ENCODE results near the gene SRR. TPM values are rescaled to one million over a fixed set of nuclear protein-coding genes. Genes with fewer than 3 reads are reported as not detected.

The SRR gene
- total RNA-seq, 4 donors from 2014 or later = 0.40 to 23.1 (median 12.1) TPM; not detected in 1

- in situ Hi-C loops (cut with MboI; ENCODE audit: low pct_ligation_motif_present in 1 of 4, low pct_unique_long_range_greater_than_20kb in 1 of 4, low sequenced_read_pairs in 3 of 4) (no loop called here), intact Hi-C loops (cut with DNase I; ENCODE audit: low total_unique reads) (no loop called here)
- Histone ChIP-seq H3K27ac (peak within 1 kb of the TSS; percentile 92 to 95 (median 94)), H3K4me1 (peaks cover 6 to 24% (median 17%) of the 10 kb centered on the region in 4 donors), H3K9me3 (no peaks in the 10 kb centered on the region), H3K4me3 (peak within 1 kb of the TSS; percentile 67 to 98 (median 81)), H3K36me3 (peaks cover 0 to 32% (median 8%) of the 10 kb centered on the region in 4 donors), H3K27me3 (no peaks in the 10 kb centered on the region)
- peak; percentile 93 for DNase-seq
- no peak for TF ChIP-seq EP300 (IDR thresholded peaks at IDR 0.05; ENCODE audit: low read depth)
- peak; percentile 87 for TF ChIP-seq POLR2A (IDR thresholded peaks at IDR 0.05)
- peak in 1 of 5 experiments; percentile 26 for TF ChIP-seq CTCF (IDR thresholded peaks at IDR 0.05)
- TF ChIP-seq POLR2AphosphoS5 (IDR thresholded peaks at IDR 0.05) = peak; percentile 93 to 97 (median 97)
- WGBS, 2 donors (ENCODE audit: low coverage in 1 of 2) = 0% methylated on average over 29 of the region's 48 CpGs; no CpG with 5 or more reads in 1 of the 2 donors
Observed at GRCh38 chr17:2336215-2336851, 32.6 kb downstream of the SRR start, which contains the start of gene TSR1. TSS of gene TSR1 (minus strand) at chr17:2336457. CDS start at chr17:2336427, 30 bp downstream.

GRCh38 chr17:2336852-2337543 lies 33.2 kb downstream of the SRR start, which contains the start of gene SGSM2:
TSS of gene SGSM2 (plus strand) at chr17:2337501. CDS start at chr17:2337689, 188 bp downstream.
- intact Hi-C loops (cut with DNase I; ENCODE audit: low total_unique reads) = no loop called here

GRCh38 chr17:2337544-2338314 lies 34.0 kb downstream of the SRR start:
- H3K4me3 ChIP-seq = peak overlapping the region; percentile 67 to 98 (median 81)
- in situ Hi-C loops (cut with MboI; ENCODE audit: low pct_ligation_motif_present in 1 of 4, low pct_unique_long_range_greater_than_20kb in 1 of 4, low sequenced_read_pairs in 3 of 4) = no loop called here
- DNase-seq = peak; percentile 76
- H3K4me1 ChIP-seq = peaks cover 6 to 24% (median 17%) of the 10 kb centered on the region in 4 donors
- TF ChIP-seq CTCF (IDR thresholded peaks at IDR 0.05) (peak in 1 of 5 experiments; percentile 9), POLR2A (IDR thresholded peaks at IDR 0.05) (peak; percentile 32), POLR2AphosphoS5 (IDR thresholded peaks at IDR 0.05) (peak in 2 of 3 donors; percentile 30 to 58), EP300 (IDR thresholded peaks at IDR 0.05; ENCODE audit: low read depth) (no peak)
- H3K27ac ChIP-seq = peak overlapping the region; percentile 92 to 95 (median 94)
- H3K27me3 ChIP-seq = no peaks in the 10 kb centered on the region
- WGBS, 2 donors (ENCODE audit: low coverage in 1 of 2) = 0 to 1% methylated on average over 23 to 56 of the region's 92 CpGs
- H3K9me3 ChIP-seq = no peaks in the 10 kb centered on the region
- intact Hi-C loops (cut with DNase I; ENCODE audit: low total_unique reads) = no loop called here
- peaks cover 0 to 20% (median 2%) of the 10 kb centered on the region in 4 donors for H3K36me3 ChIP-seq

More at GRCh38 chr17:2336852-2337543, 33.2 kb downstream of the SRR start, which contains the start of gene SGSM2:
- peaks cover 0 to 25% (median 5%) of the 10 kb centered on the region in 4 donors for H3K36me3 ChIP-seq
- in situ Hi-C loops (cut with MboI; ENCODE audit: low pct_ligation_motif_present in 1 of 4, low pct_unique_long_range_greater_than_20kb in 1 of 4, low sequenced_read_pairs in 3 of 4) = no loop called here
- TF ChIP-seq POLR2A (IDR thresholded peaks at IDR 0.05) (no peak), CTCF (IDR thresholded peaks at IDR 0.05) (no peak), POLR2AphosphoS5 (IDR thresholded peaks at IDR 0.05) (peak in 1 of 3 donors; percentile 37), EP300 (IDR thresholded peaks at IDR 0.05; ENCODE audit: low read depth) (no peak)
- no peaks in the 10 kb centered on the region for H3K9me3 ChIP-seq
- H3K27me3 ChIP-seq = no peaks in the 10 kb centered on the region
- DNase-seq = peak; percentile 65
- peak within 1 kb of the TSS; percentile 67 to 98 (median 81) for H3K4me3 ChIP-seq
- H3K4me1 ChIP-seq = peaks cover 6 to 24% (median 17%) of the 10 kb centered on the region in 4 donors
- H3K27ac ChIP-seq = peak within 1 kb of the TSS; percentile 92 to 95 (median 94)
- WGBS, 2 donors (ENCODE audit: low coverage in 1 of 2) = 0% methylated on average over 24 of the region's 77 CpGs; no CpG with 5 or more reads in 1 of the 2 donors
